ENCODE data around the gene MOB3C.
A peak's percentile ranks its signal among the peaks of the same experiment; 100 is the strongest.
"Not testable (repeated sequence)": the region's sequence is repeated elsewhere in the genome, so short reads cannot be mapped to it uniquely, and the experiment has no call there.

MOB3C gene

GRCh38 chr1:46616277-46617107, at the start of gene MOB3C:
Gene MOB3C (minus strand): TSS chr1:46616811. CDS start chr1:46613321, 3,490 bp downstream.
- Histone ChIP-seq H3K4me1 (ENCODE audit: control insufficient read depth in 1 of 2, insufficient read depth in 2 of 2, low read length in 2 of 2) (peaks cover 23 to 49% of the 10 kb centered on the region in 2 donors), H3K4me3 (ENCODE audit: low read depth in 1 of 2, low read length in 2 of 2) (peak within 1 kb of the TSS; percentile 81 to 90), H3K27ac (ENCODE audit: low read length) (peak within 1 kb of the TSS; percentile 82), H3K36me3 (ENCODE audit: control insufficient read depth in 1 of 2, insufficient read depth in 2 of 2, low read length in 2 of 2) (peaks cover 0 to 4% of the 10 kb centered on the region in 2 donors), H3K27me3 (ENCODE audit: low read depth, low read length) (no peaks in the 10 kb centered on the region), H3K9me3 (ENCODE audit: control insufficient read depth in 1 of 2, low read length in 2 of 2) (no peaks in the 10 kb centered on the region)

- Histone ChIP-seq H3K4me3 (ENCODE audit: low read depth in 1 of 2, low read length in 2 of 2) (no peak overlapping the region), H3K36me3 (ENCODE audit: control insufficient read depth in 1 of 2, insufficient read depth in 2 of 2, low read length in 2 of 2) (peaks cover 11% of the 10 kb centered on the region in 2 donors), H3K27me3 (ENCODE audit: low read depth, low read length) (no peaks in the 10 kb centered on the region), H3K27ac (ENCODE audit: low read length) (no peak overlapping the region), H3K9me3 (ENCODE audit: control insufficient read depth in 1 of 2, low read length in 2 of 2) (no peaks in the 10 kb centered on the region), H3K4me1 (ENCODE audit: control insufficient read depth in 1 of 2, insufficient read depth in 2 of 2, low read length in 2 of 2) (peaks cover 5 to 26% of the 10 kb centered on the region in 2 donors)
Observed at GRCh38 chr1:46665983-46666382, 49.4 kb upstream of the MOB3C start.

- H3K4me3 ChIP-seq (ENCODE audit: low read depth in 1 of 2, low read length in 2 of 2); H3K9me3 ChIP-seq (ENCODE audit: control insufficient read depth in 1 of 2, low read length in 2 of 2); H3K27ac ChIP-seq (ENCODE audit: low read length); H3K27me3 ChIP-seq (ENCODE audit: low read depth, low read length): not testable (repeated sequence)
- peaks cover 5 to 26% of the 10 kb centered on the region in 2 donors for H3K4me1 ChIP-seq (ENCODE audit: control insufficient read depth in 1 of 2, insufficient read depth in 2 of 2, low read length in 2 of 2)
- peaks cover 11 to 20% of the 10 kb centered on the region in 2 donors for H3K36me3 ChIP-seq (ENCODE audit: control insufficient read depth in 1 of 2, insufficient read depth in 2 of 2, low read length in 2 of 2)
Observed at GRCh38 chr1:46662919-46663318, 46.3 kb upstream of the MOB3C start.

- not testable (repeated sequence) for H3K9me3 ChIP-seq (ENCODE audit: control insufficient read depth in 1 of 2, low read length in 2 of 2); H3K4me1 ChIP-seq (ENCODE audit: control insufficient read depth in 1 of 2, insufficient read depth in 2 of 2, low read length in 2 of 2); H3K27ac ChIP-seq (ENCODE audit: low read length); H3K27me3 ChIP-seq (ENCODE audit: low read depth, low read length); H3K4me3 ChIP-seq (ENCODE audit: low read depth in 1 of 2, low read length in 2 of 2)
- H3K36me3 ChIP-seq (ENCODE audit: control insufficient read depth in 1 of 2, insufficient read depth in 2 of 2, low read length in 2 of 2), result peaks cover 26 to 27% of the 10 kb centered on the region in 2 donors
Observed at GRCh38 chr1:46660116-46660515, 43.5 kb upstream of the MOB3C start.

GRCh38 chr1:46659307-46659870, 42.8 kb upstream of the MOB3C start:
- Histone ChIP-seq H3K4me1 (ENCODE audit: control insufficient read depth in 1 of 2, insufficient read depth in 2 of 2, low read length in 2 of 2) (peaks cover 0 to 3% of the 10 kb centered on the region in 2 donors), H3K27me3 (ENCODE audit: low read depth, low read length) (no peaks in the 10 kb centered on the region), H3K9me3 (ENCODE audit: control insufficient read depth in 1 of 2, low read length in 2 of 2) (no peaks in the 10 kb centered on the region), H3K27ac (ENCODE audit: low read length) (no peak overlapping the region), H3K36me3 (ENCODE audit: control insufficient read depth in 1 of 2, insufficient read depth in 2 of 2, low read length in 2 of 2) (peaks cover 26 to 27% of the 10 kb centered on the region in 2 donors), H3K4me3 (ENCODE audit: low read depth in 1 of 2, low read length in 2 of 2) (no peak overlapping the region)

- Histone ChIP-seq H3K4me1 (ENCODE audit: control insufficient read depth in 1 of 2, insufficient read depth in 2 of 2, low read length in 2 of 2) (peaks cover 0 to 7% of the 10 kb centered on the region in 2 donors), H3K27ac (ENCODE audit: low read length) (no peak overlapping the region), H3K36me3 (ENCODE audit: control insufficient read depth in 1 of 2, insufficient read depth in 2 of 2, low read length in 2 of 2) (peaks cover 16 to 25% of the 10 kb centered on the region in 2 donors), H3K4me3 (ENCODE audit: low read depth in 1 of 2, low read length in 2 of 2) (no peak overlapping the region), H3K9me3 (ENCODE audit: control insufficient read depth in 1 of 2, low read length in 2 of 2) (no peaks in the 10 kb centered on the region), H3K27me3 (ENCODE audit: low read depth, low read length) (no peaks in the 10 kb centered on the region)
Observed at GRCh38 chr1:46657775-46658174, 41.2 kb upstream of the MOB3C start.

- Histone ChIP-seq H3K9me3 (ENCODE audit: control insufficient read depth in 1 of 2, low read length in 2 of 2) (no peaks in the 10 kb centered on the region), H3K36me3 (ENCODE audit: control insufficient read depth in 1 of 2, insufficient read depth in 2 of 2, low read length in 2 of 2) (peaks cover 16 to 28% of the 10 kb centered on the region in 2 donors), H3K27ac (ENCODE audit: low read length) (no peak overlapping the region), H3K4me1 (ENCODE audit: control insufficient read depth in 1 of 2, insufficient read depth in 2 of 2, low read length in 2 of 2) (peaks cover 0 to 7% of the 10 kb centered on the region in 2 donors), H3K4me3 (ENCODE audit: low read depth in 1 of 2, low read length in 2 of 2) (no peak overlapping the region), H3K27me3 (ENCODE audit: low read depth, low read length) (no peaks in the 10 kb centered on the region)
Observed at GRCh38 chr1:46656643-46657042, 40.0 kb upstream of the MOB3C start.

- Histone ChIP-seq H3K27me3 (ENCODE audit: low read depth, low read length) (no peaks in the 10 kb centered on the region), H3K4me3 (ENCODE audit: low read depth in 1 of 2, low read length in 2 of 2) (no peak overlapping the region), H3K4me1 (ENCODE audit: control insufficient read depth in 1 of 2, insufficient read depth in 2 of 2, low read length in 2 of 2) (peaks cover 0 to 7% of the 10 kb centered on the region in 2 donors), H3K9me3 (ENCODE audit: control insufficient read depth in 1 of 2, low read length in 2 of 2) (no peaks in the 10 kb centered on the region), H3K27ac (ENCODE audit: low read length) (no peak overlapping the region), H3K36me3 (ENCODE audit: control insufficient read depth in 1 of 2, insufficient read depth in 2 of 2, low read length in 2 of 2) (peaks cover 16 to 28% of the 10 kb centered on the region in 2 donors)
Observed at GRCh38 chr1:46655848-46656247, 39.2 kb upstream of the MOB3C start.

- H3K4me1 ChIP-seq (ENCODE audit: control insufficient read depth in 1 of 2, insufficient read depth in 2 of 2, low read length in 2 of 2); H3K27me3 ChIP-seq (ENCODE audit: low read depth, low read length); H3K27ac ChIP-seq (ENCODE audit: low read length); H3K9me3 ChIP-seq (ENCODE audit: control insufficient read depth in 1 of 2, low read length in 2 of 2); H3K4me3 ChIP-seq (ENCODE audit: low read depth in 1 of 2, low read length in 2 of 2): not testable (repeated sequence)
- H3K36me3 ChIP-seq (ENCODE audit: control insufficient read depth in 1 of 2, insufficient read depth in 2 of 2, low read length in 2 of 2), result peaks cover 21 to 39% of the 10 kb centered on the region in 2 donors
Observed at GRCh38 chr1:46654698-46655097, 38.1 kb upstream of the MOB3C start.

- peak overlapping the region; percentile 34 for H3K27ac ChIP-seq (ENCODE audit: low read length)
- no peaks in the 10 kb centered on the region for H3K27me3 ChIP-seq (ENCODE audit: low read depth, low read length)
- H3K4me3 ChIP-seq (ENCODE audit: low read depth in 1 of 2, low read length in 2 of 2), result peak overlapping the region in 1 of 2 donors; percentile 3
- H3K36me3 ChIP-seq (ENCODE audit: control insufficient read depth in 1 of 2, insufficient read depth in 2 of 2, low read length in 2 of 2), result peaks cover 22 to 41% of the 10 kb centered on the region in 2 donors
- H3K4me1 ChIP-seq (ENCODE audit: control insufficient read depth in 1 of 2, insufficient read depth in 2 of 2, low read length in 2 of 2), result peaks cover 0 to 7% of the 10 kb centered on the region in 2 donors
- H3K9me3 ChIP-seq (ENCODE audit: control insufficient read depth in 1 of 2, low read length in 2 of 2), result peaks cover 0 to 9% of the 10 kb centered on the region in 2 donors
Observed at GRCh38 chr1:46654012-46654411, 37.4 kb upstream of the MOB3C start.

GRCh38 chr1:46653405-46653958, 36.9 kb upstream of the MOB3C start:
- Histone ChIP-seq H3K27ac (ENCODE audit: low read length) (peak overlapping the region; percentile 34), H3K27me3 (ENCODE audit: low read depth, low read length) (no peaks in the 10 kb centered on the region), H3K9me3 (ENCODE audit: control insufficient read depth in 1 of 2, low read length in 2 of 2) (peaks cover 0 to 9% of the 10 kb centered on the region in 2 donors), H3K4me1 (ENCODE audit: control insufficient read depth in 1 of 2, insufficient read depth in 2 of 2, low read length in 2 of 2) (peaks cover 0 to 7% of the 10 kb centered on the region in 2 donors), H3K4me3 (ENCODE audit: low read depth in 1 of 2, low read length in 2 of 2) (peak overlapping the region in 1 of 2 donors; percentile 3), H3K36me3 (ENCODE audit: control insufficient read depth in 1 of 2, insufficient read depth in 2 of 2, low read length in 2 of 2) (peaks cover 22 to 40% of the 10 kb centered on the region in 2 donors)
